Measurements from ENCODE around the gene SLBP. TPM values are rescaled to one million over a fixed set of nuclear protein-coding genes. Genes with fewer than 3 reads are reported as not detected.
"Not testable (repeated sequence)": the region's sequence is repeated elsewhere in the genome, so short reads cannot be mapped to it uniquely, and the experiment has no call there.

SLBP gene
- total RNA-seq, 2 donors from 2014 or later = 52.1 to 60.7 TPM

DNA sequence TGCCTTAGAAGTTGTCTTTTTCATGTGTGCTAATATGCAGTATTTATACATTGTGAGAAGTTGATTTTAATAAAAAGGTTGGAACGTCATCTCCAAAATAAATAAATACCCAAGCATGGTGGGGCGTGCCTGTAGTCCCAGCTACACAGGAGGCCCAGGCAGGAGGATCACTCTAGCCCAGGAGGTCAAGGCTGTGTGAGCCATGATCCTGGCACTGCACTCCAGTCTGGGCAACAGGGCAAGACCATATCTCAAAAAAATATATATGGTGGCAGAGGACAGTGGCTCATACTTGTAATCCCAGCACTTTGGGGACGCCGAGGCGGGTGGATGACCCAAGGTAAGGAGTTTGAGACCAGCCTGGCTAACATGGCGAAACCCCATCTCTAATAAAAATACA, 6.4 kb downstream of the SLBP start:
- Mint-ChIP-seq H3K27me3 (ENCODE audit: insufficient read depth) (no peaks in the 10 kb centered on the region), H3K36me3 (ENCODE audit: low read depth) (peaks cover 66% of the 10 kb centered on the region), H3K9me3 (no peaks in the 10 kb centered on the region), H3K4me3 (no peak overlapping the region), H3K4me1 (peaks cover 11% of the 10 kb centered on the region), H3K27ac (no peak overlapping the region)
- no peak overlapping the region for H3K4me3 ChIP-seq (ENCODE audit: low read length)
- no peak overlapping the region for H3K9ac ChIP-seq (ENCODE audit: extremely low read depth, low read length, poor library complexity, severe bottlenecking)
- TF ChIP-seq, protein P1, sequence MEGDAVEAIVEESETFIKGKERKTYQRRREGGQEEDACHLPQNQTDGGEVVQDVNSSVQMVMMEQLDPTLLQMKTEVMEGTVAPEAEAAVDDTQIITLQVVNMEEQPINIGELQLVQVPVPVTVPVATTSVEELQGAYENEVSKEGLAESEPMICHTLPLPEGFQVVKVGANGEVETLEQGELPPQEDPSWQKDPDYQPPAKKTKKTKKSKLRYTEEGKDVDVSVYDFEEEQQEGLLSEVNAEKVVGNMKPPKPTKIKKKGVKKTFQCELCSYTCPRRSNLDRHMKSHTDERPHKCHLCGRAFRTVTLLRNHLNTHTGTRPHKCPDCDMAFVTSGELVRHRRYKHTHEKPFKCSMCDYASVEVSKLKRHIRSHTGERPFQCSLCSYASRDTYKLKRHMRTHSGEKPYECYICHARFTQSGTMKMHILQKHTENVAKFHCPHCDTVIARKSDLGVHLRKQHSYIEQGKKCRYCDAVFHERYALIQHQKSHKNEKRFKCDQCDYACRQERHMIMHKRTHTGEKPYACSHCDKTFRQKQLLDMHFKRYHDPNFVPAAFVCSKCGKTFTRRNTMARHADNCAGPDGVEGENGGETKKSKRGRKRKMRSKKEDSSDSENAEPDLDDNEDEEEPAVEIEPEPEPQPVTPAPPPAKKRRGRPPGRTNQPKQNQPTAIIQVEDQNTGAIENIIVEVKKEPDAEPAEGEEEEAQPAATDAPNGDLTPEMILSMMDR (conservative IDR thresholded peaks at IDR 0.05) = no peak
- H3K27me3 ChIP-seq (ENCODE audit: control insufficient read depth, insufficient read depth, low read length, poor library complexity, severe bottlenecking) = no peaks in the 10 kb centered on the region
- no peak overlapping the region for H3K27ac ChIP-seq (ENCODE audit: low read depth, low read length)
- 86 to 97% methylated on average over 4 to 6 of the region's 6 CpGs for WGBS, 2 experiments (ENCODE audit: insufficient coverage in 1 of 2, insufficient read length in 1 of 2)
- no peaks in the 10 kb centered on the region for H3K4me1 ChIP-seq (ENCODE audit: control insufficient read depth, insufficient read depth, low read length)
- peaks cover 63% of the 10 kb centered on the region for H3K36me3 ChIP-seq (ENCODE audit: control insufficient read depth, insufficient read depth, low read length)
- DNase-seq = no peak
- no peaks in the 10 kb centered on the region for H3K9me3 ChIP-seq (ENCODE audit: control insufficient read depth, low read length)

DNA sequence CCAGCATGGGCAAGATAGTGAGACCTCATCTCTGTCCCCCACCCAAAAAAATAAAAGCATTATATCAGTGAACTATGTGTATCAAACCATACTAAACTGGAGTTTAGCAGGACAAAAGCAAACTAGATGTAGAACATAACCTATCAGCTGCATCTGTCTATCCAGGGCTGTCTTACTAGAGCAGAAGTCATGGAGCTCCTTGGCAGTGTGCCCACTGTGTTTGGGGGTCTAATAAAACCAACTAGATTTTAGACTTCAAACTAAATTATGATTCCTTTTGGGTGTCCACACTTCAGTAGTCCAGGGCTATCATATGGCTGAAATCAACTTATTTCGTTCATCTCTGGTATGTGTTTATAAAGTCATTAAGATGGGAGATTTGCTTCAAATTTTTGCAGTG, 8.3 kb downstream of the SLBP start:
- Mint-ChIP-seq H3K4me1 (peaks cover 4% of the 10 kb centered on the region), H3K4me3 (no peak overlapping the region), H3K36me3 (ENCODE audit: low read depth) (peaks cover 71% of the 10 kb centered on the region), H3K9me3 (no peaks in the 10 kb centered on the region), H3K27ac (peak overlapping the region; percentile 5), H3K27me3 (ENCODE audit: insufficient read depth) (no peaks in the 10 kb centered on the region)
- TF ChIP-seq, protein P1 (conservative IDR thresholded peaks at IDR 0.05) = no peak
- Histone ChIP-seq H3K4me1 (ENCODE audit: control insufficient read depth, insufficient read depth, low read length) (no peaks in the 10 kb centered on the region), H3K27me3 (ENCODE audit: control insufficient read depth, insufficient read depth, low read length, poor library complexity, severe bottlenecking) (no peaks in the 10 kb centered on the region), H3K36me3 (ENCODE audit: control insufficient read depth, insufficient read depth, low read length) (peaks cover 76% of the 10 kb centered on the region), H3K27ac (ENCODE audit: low read depth, low read length) (no peak overlapping the region), H3K4me3 (ENCODE audit: low read length) (no peak overlapping the region), H3K9ac (ENCODE audit: extremely low read depth, low read length, poor library complexity, severe bottlenecking) (no peak overlapping the region), H3K9me3 (ENCODE audit: control insufficient read depth, low read length) (no peaks in the 10 kb centered on the region)
- 84 to 100% methylated on average over 1 of the region's 1 CpG for WGBS, 2 experiments (ENCODE audit: insufficient coverage in 1 of 2, insufficient read length in 1 of 2)
- no peak for DNase-seq

DNA sequence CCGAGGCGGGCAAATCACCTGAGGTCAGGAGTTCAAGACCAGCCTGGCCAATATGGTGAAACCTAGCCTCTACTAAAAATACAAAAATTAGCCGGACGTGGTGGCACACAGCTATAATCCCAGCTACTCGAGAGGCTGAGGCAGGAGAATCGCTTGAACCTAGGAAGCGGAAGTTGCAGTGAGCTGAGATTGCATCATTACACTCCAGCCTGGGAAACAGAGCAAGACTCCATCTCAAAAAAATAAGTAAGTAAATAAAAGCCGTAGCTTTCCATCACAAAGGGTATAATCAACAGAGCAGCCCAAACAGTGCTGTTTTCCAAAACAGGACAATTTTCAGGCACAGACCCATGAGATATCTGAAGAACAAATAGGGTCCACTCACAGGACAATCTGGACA, 10.4 kb downstream of the SLBP start:
- WGBS, 2 experiments (ENCODE audit: insufficient coverage in 1 of 2, insufficient read length in 1 of 2) = 92 to 95% methylated on average over 8 of the region's 8 CpGs
- H3K36me3 ChIP-seq (ENCODE audit: control insufficient read depth, insufficient read depth, low read length) = peaks cover 89% of the 10 kb centered on the region
- peaks cover 71% of the 10 kb centered on the region for H3K36me3 Mint-ChIP-seq (ENCODE audit: low read depth)
- H3K4me1 Mint-ChIP-seq; H3K9me3 ChIP-seq (ENCODE audit: control insufficient read depth, low read length); H3K27ac Mint-ChIP-seq; H3K9ac ChIP-seq (ENCODE audit: extremely low read depth, low read length, poor library complexity, severe bottlenecking); H3K9me3 Mint-ChIP-seq; DNase-seq; H3K27ac ChIP-seq (ENCODE audit: low read depth, low read length); H3K4me3 Mint-ChIP-seq; H3K27me3 Mint-ChIP-seq (ENCODE audit: insufficient read depth); H3K27me3 ChIP-seq (ENCODE audit: control insufficient read depth, insufficient read depth, low read length, poor library complexity, severe bottlenecking); H3K4me1 ChIP-seq (ENCODE audit: control insufficient read depth, insufficient read depth, low read length); H3K4me3 ChIP-seq (ENCODE audit: low read length): not testable (repeated sequence)

DNA sequence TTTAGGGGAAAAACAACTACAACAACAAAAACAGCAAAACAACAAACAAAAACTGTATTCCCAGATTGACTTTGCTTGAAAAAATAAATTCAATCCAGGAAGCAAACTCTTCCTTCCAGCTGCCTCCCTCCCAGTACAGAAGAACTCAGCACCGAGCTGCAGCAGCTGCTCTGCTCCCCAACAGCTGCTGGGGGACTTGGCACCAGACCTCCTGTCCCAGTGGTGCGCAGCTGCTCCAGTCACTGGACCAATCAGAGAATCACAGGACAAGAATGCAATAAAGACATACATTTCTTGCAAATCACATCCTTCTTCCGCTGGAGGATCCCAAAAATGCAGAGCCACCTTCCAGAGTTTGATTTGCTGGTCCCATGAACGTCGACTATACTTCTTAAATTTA, 16.2 kb downstream of the SLBP start:
- H3K27ac ChIP-seq (ENCODE audit: low read depth, low read length) = no peak overlapping the region

More for the DNA sequence above, 16.2 kb downstream of the SLBP start:
- Mint-ChIP-seq H3K27ac (peak overlapping the region; percentile 75), H3K4me1 (no peaks in the 10 kb centered on the region), H3K9me3 (no peaks in the 10 kb centered on the region), H3K27me3 (ENCODE audit: insufficient read depth) (no peaks in the 10 kb centered on the region), H3K4me3 (no peak overlapping the region), H3K36me3 (ENCODE audit: low read depth) (peaks cover 74% of the 10 kb centered on the region)
- H3K27me3 ChIP-seq (ENCODE audit: control insufficient read depth, insufficient read depth, low read length, poor library complexity, severe bottlenecking) = no peaks in the 10 kb centered on the region
- H3K4me1 ChIP-seq (ENCODE audit: control insufficient read depth, insufficient read depth, low read length) = no peaks in the 10 kb centered on the region
- 97 to 100% methylated on average over 2 to 5 of the region's 5 CpGs for WGBS, 2 experiments (ENCODE audit: insufficient coverage in 1 of 2, insufficient read length in 1 of 2)
- no peak for DNase-seq
- TF ChIP-seq, protein P1 (conservative IDR thresholded peaks at IDR 0.05) = no peak
- H3K9me3 ChIP-seq (ENCODE audit: control insufficient read depth, low read length) = no peaks in the 10 kb centered on the region
- H3K36me3 ChIP-seq (ENCODE audit: control insufficient read depth, insufficient read depth, low read length) = peaks cover 94% of the 10 kb centered on the region
- H3K9ac ChIP-seq (ENCODE audit: extremely low read depth, low read length, poor library complexity, severe bottlenecking) = no peak overlapping the region
- H3K4me3 ChIP-seq (ENCODE audit: low read length) = no peak overlapping the region
